GM23248 (cell line): ENCODE measurements around the gene PLCZ1.

Source experiments
- EZH2 ChIP-seq: fragments of 200-600 bp; sonication (generic); IDR thresholded peaks from 2 replicates; pipeline ENCODE4 v1.6.1; 2018; ENCODE audit warnings: antibody characterized with exemption, mild to moderate bottlenecking; ENCODE audit not compliant: insufficient read depth, poor library complexity, severe bottlenecking
- EZH2phosphoT487 ChIP-seq: fragments of 200-600 bp; sonication (generic); IDR thresholded peaks from 2 replicates; pipeline ENCODE4 v1.6.1; 2018; ENCODE audit warnings: antibody characterized with exemption, moderate library complexity, mild to moderate bottlenecking, low read depth; ENCODE audit not compliant: insufficient read depth

DNA sequence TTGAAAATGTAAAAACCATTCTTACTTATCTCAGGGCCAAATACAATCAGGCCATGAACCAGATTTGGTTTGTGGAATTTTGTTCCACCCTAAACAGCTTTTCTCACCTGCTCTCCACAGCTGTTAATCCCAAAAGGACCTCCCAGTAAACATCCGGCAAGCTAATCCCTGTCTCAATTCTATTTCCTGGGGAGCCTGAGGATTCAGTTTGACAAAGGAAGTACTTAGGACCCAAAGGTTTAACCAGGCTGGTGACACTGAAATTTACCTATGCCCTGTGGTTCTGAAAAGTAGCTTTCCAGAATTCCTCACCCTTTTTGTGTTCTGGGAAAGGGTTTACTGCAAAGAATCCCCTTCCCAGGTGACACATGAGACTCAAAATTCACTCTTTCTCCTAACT is 15.1 kb upstream of the PLCZ1 start:
- TF ChIP-seq EZH2phosphoT487 (no peak), EZH2 (no peak)
